Osteoblast (primary cell): ENCODE data around the gene DUSP16. TPM values are rescaled to one million over a fixed set of nuclear protein-coding genes. Genes with fewer than 3 reads are reported as not detected.

Experiments used
- DNase-seq: peaks from one replicate; pipeline ENCODE4 v3.0.0; 2011; ENCODE audit warnings: low spot score, mixed read lengths; ENCODE audit not compliant: insufficient read length; ENCODE audit errors: missing footprints
- H2AFZ ChIP-seq: 2 replicates; pipeline ENCODE4 v1.6.0; 2011; ENCODE audit warnings: mild to moderate bottlenecking, low read length
- H3K27ac ChIP-seq: 2 replicates; pipeline ENCODE4 v1.5.1; 2011; ENCODE audit warnings: mild to moderate bottlenecking, low read depth, low read length, moderate library complexity
- H3K27me3 ChIP-seq: 2 replicates; pipeline ENCODE4 v1.6.0; 2012; ENCODE audit warnings: mild to moderate bottlenecking, control low read depth, inconsistent platforms, low read length, moderate library complexity; ENCODE audit not compliant: insufficient read depth
- H3K36me3 ChIP-seq: 2 replicates; pipeline ENCODE4 v1.5.1; 2011; ENCODE audit warnings: mild to moderate bottlenecking, low read length, control low read depth, moderate library complexity; ENCODE audit not compliant: insufficient read depth
- H3K4me1 ChIP-seq: 2 replicates; pipeline ENCODE4 v1.5.1; 2011; ENCODE audit warnings: mild to moderate bottlenecking, low read length, control low read depth, moderate library complexity; ENCODE audit not compliant: insufficient read depth
- H3K4me2 ChIP-seq: 2 replicates; pipeline ENCODE4 v1.6.0; 2011; ENCODE audit warnings: mild to moderate bottlenecking, low read length; ENCODE audit not compliant: insufficient read depth
- H3K4me3 ChIP-seq: fragments of 200-600 bp; sonication (generic); 3 replicates; pipeline ENCODE4 v1.5.1; 2012; ENCODE audit warnings: mild to moderate bottlenecking, low read length, inconsistent platforms; ENCODE audit not compliant: insufficient read depth
- H3K79me2 ChIP-seq: 2 replicates; pipeline ENCODE4 v1.6.0; 2012; ENCODE audit warnings: mild to moderate bottlenecking, low read length, control low read depth, inconsistent platforms; ENCODE audit not compliant: insufficient read depth
- H3K9me3 ChIP-seq: 2 replicates; pipeline ENCODE4 v1.5.1; 2011; ENCODE audit warnings: low read depth, low read length, control low read depth
- H4K20me1 ChIP-seq: 2 replicates; pipeline ENCODE4 v1.6.0; 2012; ENCODE audit warnings: mild to moderate bottlenecking, low read length, control low read depth; ENCODE audit not compliant: insufficient read depth
- total RNA-seq: library from RNA; depleted of rRNA; stranded (reverse); fragments of >200 nt; gene quantifications from 2 replicates; pipeline ENCODE4 v1.2.3, GENCODE V29; 2012
- TF ChIP-seq, protein P1 (sequence below): IDR thresholded peaks from 2 replicates; pipeline ENCODE4 v1.5.1; 2011; ENCODE audit warnings: mild to moderate bottlenecking, low read depth, low read length, moderate library complexity; ENCODE audit errors: extremely low read depth

The DUSP16 gene
- total RNA-seq, 1 donor, result 5.1 TPM

DNA sequence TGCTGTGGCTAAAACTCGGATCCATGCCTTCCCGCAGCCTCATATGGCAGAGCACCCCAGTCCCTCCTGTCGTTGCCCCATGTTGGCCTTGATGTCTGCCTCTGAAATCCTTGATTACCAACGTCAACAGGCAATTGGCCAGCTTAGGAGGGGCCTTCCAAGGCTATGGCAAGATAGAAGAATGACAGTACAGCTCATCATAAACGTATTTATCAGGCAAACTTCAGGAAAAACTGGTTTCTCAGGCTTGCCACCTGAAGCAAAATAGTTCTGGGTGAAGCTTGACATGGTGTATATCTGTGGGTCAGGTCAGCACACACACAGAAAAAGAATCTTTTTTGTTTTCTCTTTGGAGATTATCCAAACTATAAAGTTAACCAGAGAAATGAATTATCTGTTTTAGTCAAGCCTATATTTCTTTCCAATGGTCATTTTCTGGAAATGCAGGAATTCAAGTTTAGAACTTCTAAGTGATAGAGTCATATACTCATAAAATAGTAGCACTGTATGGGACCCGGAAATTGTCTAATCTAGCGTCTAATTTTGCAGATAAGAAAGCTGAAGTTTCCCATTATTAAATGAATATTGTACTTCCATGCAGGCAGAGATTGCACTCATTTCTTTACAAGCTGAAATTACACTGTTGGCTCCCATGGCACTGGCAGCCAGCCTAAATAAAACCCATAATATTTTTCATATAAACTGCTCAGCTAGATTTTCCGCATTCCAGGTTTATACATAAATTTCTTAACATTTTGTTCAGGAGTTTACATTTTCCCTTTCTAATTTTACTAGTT, 24.4 kb upstream of the DUSP16 start:
- no peak overlapping the region for H3K4me2 ChIP-seq
- no peaks in the 10 kb centered on the region for H4K20me1 ChIP-seq
- H3K36me3 ChIP-seq, result no peaks in the 10 kb centered on the region
- no peaks in the 10 kb centered on the region for H3K79me2 ChIP-seq
- no peak overlapping the region for H3K4me3 ChIP-seq
- H3K27me3 ChIP-seq, result no peaks in the 10 kb centered on the region
- H2AFZ ChIP-seq, result no peak overlapping the region
- H3K27ac ChIP-seq, result no peak overlapping the region
- no peaks in the 10 kb centered on the region for H3K9me3 ChIP-seq
- no peak for DNase-seq
- TF ChIP-seq, protein P1, sequence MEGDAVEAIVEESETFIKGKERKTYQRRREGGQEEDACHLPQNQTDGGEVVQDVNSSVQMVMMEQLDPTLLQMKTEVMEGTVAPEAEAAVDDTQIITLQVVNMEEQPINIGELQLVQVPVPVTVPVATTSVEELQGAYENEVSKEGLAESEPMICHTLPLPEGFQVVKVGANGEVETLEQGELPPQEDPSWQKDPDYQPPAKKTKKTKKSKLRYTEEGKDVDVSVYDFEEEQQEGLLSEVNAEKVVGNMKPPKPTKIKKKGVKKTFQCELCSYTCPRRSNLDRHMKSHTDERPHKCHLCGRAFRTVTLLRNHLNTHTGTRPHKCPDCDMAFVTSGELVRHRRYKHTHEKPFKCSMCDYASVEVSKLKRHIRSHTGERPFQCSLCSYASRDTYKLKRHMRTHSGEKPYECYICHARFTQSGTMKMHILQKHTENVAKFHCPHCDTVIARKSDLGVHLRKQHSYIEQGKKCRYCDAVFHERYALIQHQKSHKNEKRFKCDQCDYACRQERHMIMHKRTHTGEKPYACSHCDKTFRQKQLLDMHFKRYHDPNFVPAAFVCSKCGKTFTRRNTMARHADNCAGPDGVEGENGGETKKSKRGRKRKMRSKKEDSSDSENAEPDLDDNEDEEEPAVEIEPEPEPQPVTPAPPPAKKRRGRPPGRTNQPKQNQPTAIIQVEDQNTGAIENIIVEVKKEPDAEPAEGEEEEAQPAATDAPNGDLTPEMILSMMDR, result no peak
- H3K4me1 ChIP-seq, result no peaks in the 10 kb centered on the region

DNA sequence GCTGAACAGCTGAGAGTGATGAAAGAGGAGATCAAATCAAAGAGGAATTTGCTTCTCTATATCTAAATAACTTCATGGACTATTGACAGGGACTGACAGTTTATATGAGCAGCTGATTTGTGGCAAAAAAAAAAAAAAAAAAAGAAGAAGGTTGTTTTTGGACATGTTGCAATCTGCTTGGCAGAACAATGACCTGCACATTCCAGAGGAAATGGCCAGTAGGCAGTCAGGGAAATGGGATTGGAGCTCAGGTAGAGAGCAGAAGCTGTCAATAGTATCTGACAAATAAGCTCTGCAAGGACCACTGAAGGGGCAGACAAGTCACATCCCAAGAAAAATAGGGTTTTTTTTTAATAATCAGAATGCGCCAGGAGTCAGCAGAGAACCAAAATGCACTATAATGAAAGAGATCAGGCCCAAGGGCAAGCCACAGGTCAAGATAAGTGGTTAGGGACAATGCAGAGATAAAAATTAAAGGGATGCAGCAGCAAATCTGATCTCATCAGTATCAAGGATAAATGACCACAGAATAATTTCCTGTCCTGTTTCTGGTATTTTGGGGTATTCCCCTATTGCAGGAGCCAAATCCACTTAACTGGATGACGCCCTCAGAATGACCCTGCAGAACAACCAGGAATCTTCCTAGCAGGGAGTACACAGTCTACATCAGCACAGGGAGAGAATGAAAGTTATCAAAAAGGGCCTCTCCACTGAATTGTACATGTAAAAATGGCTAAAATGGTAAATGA, 22.6 kb upstream of the DUSP16 start:
- Histone ChIP-seq H3K4me3 (no peak overlapping the region), H3K36me3 (no peaks in the 10 kb centered on the region), H3K4me2 (no peak overlapping the region), H3K27me3 (no peaks in the 10 kb centered on the region), H3K27ac (no peak overlapping the region), H3K9me3 (no peaks in the 10 kb centered on the region), H4K20me1 (no peaks in the 10 kb centered on the region), H2AFZ (no peak overlapping the region), H3K79me2 (no peaks in the 10 kb centered on the region), H3K4me1 (no peaks in the 10 kb centered on the region)
- DNase-seq, result no peak
- TF ChIP-seq, protein P1, result no peak

DNA sequence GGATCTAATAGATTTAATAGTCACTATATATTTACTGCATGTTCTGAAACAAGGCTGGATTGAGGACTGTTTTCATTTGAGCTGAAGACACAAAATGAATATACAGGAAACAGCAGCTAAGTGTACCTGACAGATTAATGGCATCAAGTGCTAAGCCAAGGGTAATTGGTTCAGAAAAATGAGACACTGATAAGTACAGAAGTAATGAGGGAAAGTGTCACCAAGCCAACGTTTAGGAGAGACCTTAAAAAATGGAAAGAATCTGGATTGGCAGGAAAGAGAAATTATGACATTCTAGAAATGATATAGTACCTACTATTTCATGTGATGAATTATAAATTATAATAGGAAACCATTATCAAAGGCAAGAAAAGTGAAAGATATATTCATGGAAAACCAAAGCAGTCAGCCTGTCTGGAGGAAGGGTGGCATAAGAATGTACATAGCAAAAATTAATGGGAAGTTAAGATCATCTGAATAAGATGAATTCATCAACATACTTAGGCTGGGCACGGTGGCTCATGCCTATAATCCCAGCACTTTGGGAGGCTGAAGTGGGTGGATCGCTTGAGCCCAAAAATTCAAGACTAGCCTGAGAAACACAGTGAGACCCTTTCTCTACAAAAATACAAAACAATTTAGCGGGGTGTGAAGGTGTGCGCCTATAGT, 21.0 kb upstream of the DUSP16 start:
- no peaks in the 10 kb centered on the region for H3K79me2 ChIP-seq
- no peaks in the 10 kb centered on the region for H3K4me1 ChIP-seq
- H3K9me3 ChIP-seq, result no peaks in the 10 kb centered on the region
- H3K4me3 ChIP-seq, result no peak overlapping the region
- no peaks in the 10 kb centered on the region for H3K27me3 ChIP-seq
- H4K20me1 ChIP-seq, result no peaks in the 10 kb centered on the region
- TF ChIP-seq, protein P1, result no peak
- DNase-seq, result no peak
- H3K27ac ChIP-seq, result peak overlapping the region; percentile 26
- no peak overlapping the region for H2AFZ ChIP-seq
- H3K4me2 ChIP-seq, result no peak overlapping the region
- H3K36me3 ChIP-seq, result no peaks in the 10 kb centered on the region

DNA sequence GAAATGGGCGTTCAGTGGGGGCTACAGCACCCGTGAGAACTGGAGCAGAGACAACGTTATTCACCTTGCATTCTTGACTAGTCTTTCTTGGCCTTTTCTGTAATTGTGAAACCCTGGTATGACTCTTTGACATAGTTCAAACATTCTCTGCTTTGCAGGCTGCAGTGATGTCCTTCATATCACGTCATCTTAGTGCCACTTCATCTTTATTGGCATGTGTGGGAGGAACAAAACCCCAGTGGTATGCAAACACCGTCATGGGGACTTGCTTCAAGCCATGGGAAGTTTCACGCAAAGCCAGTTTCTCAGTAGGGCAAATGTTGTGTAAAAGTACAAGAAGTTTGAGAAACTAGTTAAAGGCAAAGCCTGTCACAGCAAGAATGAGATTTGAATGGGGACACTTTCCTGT, 20.2 kb upstream of the DUSP16 start:
- H3K27ac ChIP-seq, result peak overlapping the region; percentile 26
- no peaks in the 10 kb centered on the region for H3K36me3 ChIP-seq
- H3K79me2 ChIP-seq, result no peaks in the 10 kb centered on the region
- H3K9me3 ChIP-seq, result no peaks in the 10 kb centered on the region
- no peaks in the 10 kb centered on the region for H3K27me3 ChIP-seq
- no peaks in the 10 kb centered on the region for H4K20me1 ChIP-seq
- no peak overlapping the region for H3K4me3 ChIP-seq
- H2AFZ ChIP-seq, result no peak overlapping the region
- TF ChIP-seq, protein P1, result no peak
- H3K4me2 ChIP-seq, result no peak overlapping the region
- no peak for DNase-seq
- no peaks in the 10 kb centered on the region for H3K4me1 ChIP-seq
